Panc1 (cell line): Measurements from ENCODE around the gene TJP3. TPM values are rescaled to one million over a fixed set of nuclear protein-coding genes. Genes with fewer than 3 reads are reported as not detected.

Experiments used
- ATAC-seq: fragments of 200-7000 bp; cut with Tn5 transposase; 2 replicates; pipeline ENCODE4 v1.9.1; 2020; ENCODE audit warnings: mild to moderate bottlenecking, moderate library complexity
- BruUV-seq: library from RNA; stranded (reverse); fragments of 400-500 nt; replicated peaks from 2 replicates; lab custom pipeline; 2021; lab: Mats Ljungman, UMichigan
- CTCF ChIA-PET: fragments of 300-600 bp; sonication (Branson Sonifier 250); formaldehyde crosslinking; loops from one replicate; lab custom pipeline; 2022; ENCODE audit warnings: antibody characterized with exemption; lab: Charles Lee
- POLR2A ChIA-PET: fragments of 300-600 bp; sonication (Branson Sonifier 250); formaldehyde crosslinking; loops from one replicate; lab custom pipeline; 2022; ENCODE audit warnings: antibody characterized with exemption; lab: Charles Lee
- DNase-seq: peaks from one replicate; pipeline ENCODE4 v3.0.0-alpha.2; 2010; ENCODE audit warnings: low read depth, low spot score
- H3K27ac ChIP-seq: 2 replicates; pipeline ENCODE4 v1.5.1; 2011; ENCODE audit warnings: mild to moderate bottlenecking, low read length, inconsistent platforms
- H3K27me3 ChIP-seq: fragments of 200-500 bp; sonication (Bioruptor generic); 2 replicates; pipeline ENCODE4 v1.6.0; 2014; ENCODE audit warnings: low read length, inconsistent platforms; ENCODE audit not compliant: control insufficient read depth, insufficient read depth
- H3K36me3 ChIP-seq: fragments of 200-500 bp; sonication (Bioruptor generic); 2 replicates; pipeline ENCODE4 v1.5.1; 2014; ENCODE audit warnings: inconsistent platforms, mild to moderate bottlenecking, low read length, moderate library complexity; ENCODE audit not compliant: control insufficient read depth, insufficient read depth
- H3K4me1 ChIP-seq: 2 replicates; pipeline ENCODE4 v1.5.1; 2011; ENCODE audit warnings: inconsistent platforms, mild to moderate bottlenecking, low read length, moderate library complexity; ENCODE audit not compliant: control insufficient read depth, insufficient read depth
- H3K4me3 ChIP-seq, 2 experiments: 2 replicates each; pipeline ENCODE4 v1.5.1; 2011 to 2012; ENCODE audit warnings: low read depth in 2 of 2, low read length in 2 of 2, mild to moderate bottlenecking in 2 of 2, inconsistent platforms in 1 of 2, moderate library complexity in 1 of 2
- H3K9me3 ChIP-seq: fragments of 200-500 bp; sonication (Bioruptor generic); 2 replicates; pipeline ENCODE4 v1.5.1; 2014; ENCODE audit warnings: low read depth, mild to moderate bottlenecking, inconsistent platforms, low read length, moderate library complexity; ENCODE audit not compliant: control insufficient read depth, insufficient read depth
- CTCF ChIP-seq: fragments of 450-650 bp; IDR thresholded peaks from 2 replicates; pipeline ENCODE4 v1.5.1; 2017; ENCODE audit warnings: mild to moderate bottlenecking
- POLR2AphosphoS5 ChIP-seq: IDR thresholded peaks from 2 replicates; pipeline ENCODE4 v1.6.1; 2012; ENCODE audit warnings: mild to moderate bottlenecking, low read depth, low read length, moderate library complexity
- REST ChIP-seq, 2 experiments: IDR thresholded peaks; 2 replicates each; pipeline ENCODE4 v1.6.1; 2011 to 2012; ENCODE audit warnings: low read depth in 2 of 2, control low read depth in 1 of 2, low read length in 1 of 2, mild to moderate bottlenecking in 1 of 2, moderate library complexity in 1 of 2; ENCODE audit not compliant: insufficient read depth in 1 of 2
- SIN3A ChIP-seq: IDR thresholded peaks from 2 replicates; pipeline ENCODE4 v1.6.1; 2012; ENCODE audit warnings: low read depth, mild to moderate bottlenecking, low read length, moderate library complexity, borderline replicate concordance; ENCODE audit not compliant: insufficient read depth
- TCF7L2 ChIP-seq: IDR thresholded peaks from 2 replicates; pipeline ENCODE4 v1.6.1; 2011; ENCODE audit warnings: mild to moderate bottlenecking, low read depth, low read length, inconsistent platforms
- in situ Hi-C: cut with HindIII; loops from 2 replicates; pipeline ENCODE4 v1.10.0; 2016; ENCODE audit warnings: low sequenced_read_pairs, low pct_unique_long_range_greater_than_20kb
- intact Hi-C: fragments of 100-400 bp; cut with micrococcal nuclease; formaldehyde crosslinking; loops from one replicate; pipeline ENCODE4 v1.10.0; 2022; ENCODE audit not compliant: unreplicated experiment
- total RNA-seq: library from RNA; stranded (reverse); gene quantifications from one replicate; pipeline ENCODE4 v1.2.1, GENCODE V29; 2021; ENCODE audit not compliant: unreplicated experiment

Gene TJP3
- total RNA-seq, 1 experiment from 2014 or later, result 2.7 TPM

GRCh38 chr19:3769494-3769893 lies 61.3 kb downstream of the TJP3 start:
- ChIA-PET CTCF (no interaction called here), POLR2A (no interaction called here)
- Histone ChIP-seq H3K27ac (no peak overlapping the region), H3K36me3 (no peaks in the 10 kb centered on the region), H3K4me1 (no peaks in the 10 kb centered on the region), H3K9me3 (no peaks in the 10 kb centered on the region), H3K27me3 (no peaks in the 10 kb centered on the region), H3K4me3 (no peak overlapping the region)
- TF ChIP-seq POLR2AphosphoS5, result no peak
- no peak for TF ChIP-seq REST (IDR thresholded peaks at IDR 0.05; ENCODE audit: insufficient read depth in 1 of 2, low read depth in 2 of 2, low read length in 1 of 2)
- no TSS peak for BruUV-seq
- DNase-seq, result no peak
- in situ Hi-C loops, result no loop called here
- intact Hi-C loops, result no loop called here
- ATAC-seq, result peak; percentile 35; the same call in 1 of the 2 replicates

GRCh38 chr19:3770136-3770999 lies 62.2 kb downstream of the TJP3 start:
- no peak for TF ChIP-seq SIN3A
- no peak for TF ChIP-seq TCF7L2
- TF ChIP-seq POLR2AphosphoS5, result no peak
- no peak for TF ChIP-seq REST (IDR thresholded peaks at IDR 0.05; ENCODE audit: insufficient read depth in 1 of 2, low read depth in 2 of 2, low read length in 1 of 2)
- no peak for TF ChIP-seq CTCF
- intact Hi-C loops, result no loop called here
- H3K9me3 ChIP-seq, result no peaks in the 10 kb centered on the region
- in situ Hi-C loops, result no loop called here
- no peaks in the 10 kb centered on the region for H3K4me1 ChIP-seq
- POLR2A ChIA-PET, result no interaction called here
- no peak overlapping the region for H3K4me3 ChIP-seq
- ATAC-seq (no peak), DNase-seq (no peak)
- BruUV-seq, result no TSS peak
- H3K27ac ChIP-seq, result no peak overlapping the region
- CTCF ChIA-PET, result no interaction called here
- no peaks in the 10 kb centered on the region for H3K36me3 ChIP-seq
- no peaks in the 10 kb centered on the region for H3K27me3 ChIP-seq
